HG02678 (cell line): ENCODE measurements around the gene NFYC.
"Not testable (repeated sequence)": the region's sequence is repeated elsewhere in the genome, so short reads cannot be mapped to it uniquely, and the experiment has no call there.

Source experiments
- ATAC-seq: cut with Tn5 transposase; IDR thresholded peaks from one replicate; pipeline ENCODE4 v1.9.1; 2021; ENCODE audit warnings: mild to moderate bottlenecking, moderate library complexity; ENCODE audit not compliant: unreplicated experiment

NFYC gene

GRCh38 chr1:40704817-40705733 lies 13.6 kb downstream of the NFYC start:
- no peak for ATAC-seq

DNA sequence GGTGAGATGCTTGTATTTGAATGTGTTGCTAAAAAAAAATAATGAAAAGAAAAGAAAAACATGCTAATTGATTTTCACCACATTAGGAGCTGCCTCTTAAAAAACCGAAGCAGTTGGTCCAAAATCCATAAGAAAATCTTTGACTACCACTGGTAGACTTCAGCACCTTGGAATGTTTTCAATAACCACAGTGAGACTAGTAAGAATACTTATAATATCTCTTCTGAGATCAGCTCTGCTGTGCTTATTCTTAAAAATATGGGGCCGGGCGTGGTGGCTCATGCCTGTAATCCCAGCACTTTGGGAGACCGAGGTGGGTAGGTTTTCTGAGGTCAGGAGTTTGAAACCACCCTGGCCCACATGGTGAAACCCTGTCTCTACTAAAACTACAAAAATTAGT lies 15.1 kb downstream of the NFYC start:
- ATAC-seq, result no peak

DNA sequence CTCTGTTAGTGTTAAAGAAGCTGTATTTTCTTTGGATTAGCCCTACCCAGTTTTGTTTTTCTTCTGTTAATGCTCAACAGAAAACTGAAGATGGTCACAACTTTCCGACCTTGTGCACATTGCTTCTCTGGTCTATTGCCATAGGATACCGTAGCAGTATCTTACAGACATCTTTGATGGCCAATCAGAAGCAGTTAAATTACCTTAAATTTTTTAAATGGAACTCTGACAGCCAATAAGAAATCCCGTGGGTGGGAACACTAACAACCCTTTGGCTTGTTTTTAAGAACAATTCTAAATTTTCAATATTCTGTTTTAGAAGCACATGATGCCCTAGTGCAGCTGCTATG lies 17.2 kb downstream of the NFYC start:
- ATAC-seq, result peak; percentile 53

DNA sequence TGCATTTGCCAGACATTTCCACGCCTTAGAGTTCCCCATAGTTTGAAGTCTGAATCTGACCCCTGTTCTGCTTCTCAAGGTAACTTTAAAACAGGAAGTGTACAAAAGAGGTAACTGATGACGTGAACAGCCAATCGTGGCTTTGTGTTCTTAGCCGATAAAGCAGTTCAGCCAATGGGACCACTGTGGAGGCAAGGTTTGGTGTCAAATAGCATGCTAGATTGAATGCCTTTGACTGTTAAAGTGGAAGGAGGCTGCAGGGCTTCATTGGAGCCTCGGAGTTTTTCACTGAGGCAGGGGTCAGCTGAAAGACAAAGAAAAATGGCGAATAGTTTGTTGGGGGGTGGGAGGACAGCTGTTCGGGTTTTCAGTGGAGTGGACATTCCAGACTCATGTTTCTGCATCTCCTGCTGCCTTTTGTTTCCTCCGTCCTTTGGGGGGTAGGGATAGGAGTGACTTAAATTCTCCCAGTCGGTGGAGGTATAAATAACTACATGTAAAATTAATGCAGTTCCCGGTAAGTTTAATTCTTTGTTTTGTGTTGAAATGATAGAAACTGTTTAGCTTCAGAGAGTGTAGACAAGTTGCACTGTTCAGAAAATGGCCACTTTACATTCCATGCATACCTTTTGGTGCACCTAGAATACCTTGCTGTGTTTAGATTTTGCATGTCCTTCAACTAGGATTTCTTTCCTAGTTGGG lies 17.7 kb downstream of the NFYC start:
- peak; percentile 94 for ATAC-seq

DNA sequence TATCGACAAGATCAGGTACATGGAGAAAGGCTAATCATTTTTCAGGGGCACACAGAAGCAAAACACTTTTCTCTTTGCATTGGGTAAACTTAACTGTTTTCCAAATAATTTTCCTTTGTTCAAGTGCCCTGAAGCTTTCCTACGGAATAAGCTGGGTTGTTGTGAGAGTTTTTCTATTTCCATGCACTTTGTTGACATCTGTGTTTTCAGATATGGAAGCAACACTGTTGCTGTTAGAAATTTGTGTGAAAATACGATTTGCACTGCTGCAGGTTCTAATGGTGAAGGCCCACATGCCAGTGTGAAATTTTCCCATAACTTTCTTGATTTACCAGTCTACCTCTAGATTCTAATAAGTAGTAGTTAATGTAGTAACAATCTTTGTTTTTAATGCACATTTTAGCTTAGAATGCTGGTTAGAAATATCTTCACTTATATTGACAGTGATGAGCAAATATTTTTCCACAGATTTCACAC lies 18.3 kb downstream of the NFYC start:
- ATAC-seq, result no peak

GRCh38 chr1:40710581-40711315 lies 19.2 kb downstream of the NFYC start:
- ATAC-seq, result no peak

GRCh38 chr1:40711465-40712404 lies 20.2 kb downstream of the NFYC start:
- no peak for ATAC-seq

DNA sequence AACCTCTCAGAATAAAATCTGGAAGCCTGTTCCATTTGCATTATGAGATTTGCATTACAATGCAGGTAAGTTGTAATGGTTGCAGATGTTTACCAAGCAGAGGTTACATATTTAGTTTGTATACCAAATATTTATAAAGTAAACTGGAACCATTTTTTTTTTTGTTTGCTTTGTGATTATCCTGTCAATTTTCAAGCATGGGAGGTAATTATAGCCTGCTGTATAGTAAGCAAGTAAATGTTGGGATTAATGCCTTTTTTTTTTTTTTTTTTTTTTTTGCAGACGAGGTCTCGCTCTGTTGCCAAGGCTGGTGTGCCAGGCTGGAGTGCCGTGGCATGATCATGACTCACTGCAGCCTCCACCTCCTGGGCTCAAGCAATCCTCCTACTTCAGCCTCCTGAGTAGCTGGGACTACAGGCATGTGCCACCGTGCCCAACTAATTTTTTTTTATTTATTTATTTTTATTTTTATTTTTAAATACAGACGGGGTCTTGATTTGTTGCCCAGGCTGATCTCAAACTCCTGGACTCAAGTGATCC lies 21.0 kb downstream of the NFYC start:
- ATAC-seq, result no peak

DNA sequence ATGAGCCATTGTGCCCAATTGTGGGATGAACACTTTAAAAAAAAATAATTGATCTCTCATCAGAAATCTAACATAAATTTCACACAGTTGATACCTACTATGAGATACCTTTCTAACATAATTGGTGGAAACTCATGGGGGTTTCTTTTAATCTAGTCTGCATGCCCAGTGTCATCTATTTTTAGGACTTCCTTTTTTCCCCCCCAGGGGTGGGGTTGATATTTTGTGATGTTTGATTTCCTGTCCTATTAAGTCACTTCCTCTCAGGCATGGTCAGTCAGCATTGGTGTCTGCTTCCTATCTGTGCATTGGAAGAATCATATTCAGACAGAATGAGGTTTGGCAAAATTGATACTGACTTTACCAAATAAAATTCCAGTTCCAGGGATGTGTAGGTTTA lies 21.5 kb downstream of the NFYC start:
- no peak for ATAC-seq

GRCh38 chr1:40715491-40716059 lies 24.1 kb downstream of the NFYC start:
- ATAC-seq, result no peak

GRCh38 chr1:40717065-40717464 lies 25.6 kb downstream of the NFYC start:
- no peak for ATAC-seq

DNA sequence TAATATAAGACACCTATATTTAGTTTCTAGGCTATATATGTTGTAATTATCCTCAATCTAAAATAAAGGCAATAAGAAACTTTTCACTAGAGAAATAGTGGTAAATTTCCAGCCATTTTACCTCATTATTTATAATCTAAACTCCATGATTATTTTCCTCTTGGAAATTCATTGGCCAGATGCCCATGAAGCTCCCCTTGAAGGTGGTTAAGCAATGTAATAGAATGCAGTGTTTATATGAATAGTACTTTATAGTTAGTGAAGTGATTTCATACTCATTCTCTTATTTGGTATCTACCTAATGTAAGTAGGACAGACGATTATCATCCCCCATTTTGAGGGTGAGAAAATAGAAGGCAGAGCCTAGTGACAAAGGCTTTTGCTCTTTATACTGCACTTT lies 26.5 kb downstream of the NFYC start:
- no peak for ATAC-seq

GRCh38 chr1:40720493-40720892 lies 29.0 kb downstream of the NFYC start:
- no peak for ATAC-seq

DNA sequence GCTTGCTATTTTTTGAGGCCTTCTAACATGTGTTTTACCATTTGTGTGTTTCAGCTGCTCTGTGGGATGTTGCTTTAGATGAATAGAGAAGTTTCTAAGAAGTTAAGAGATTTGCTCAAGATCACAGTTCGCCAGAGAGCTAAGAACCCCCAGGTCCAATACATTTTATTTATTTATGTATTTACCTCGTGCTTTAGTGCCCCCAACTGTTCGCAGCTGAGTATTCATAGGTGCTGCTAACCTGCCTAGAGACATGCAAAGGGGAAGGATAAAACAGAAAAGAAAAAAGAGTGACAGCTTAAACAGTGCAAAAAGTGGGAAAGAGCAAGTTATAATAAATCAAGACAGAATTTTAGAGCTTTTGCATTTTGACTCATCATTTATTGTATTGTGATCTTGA lies 31.1 kb downstream of the NFYC start:
- no peak for ATAC-seq

- ATAC-seq, result no peak
Measured at GRCh38 chr1:40723196-40723955, 31.9 kb downstream of the NFYC start.

- ATAC-seq, result not testable (repeated sequence)
Measured at GRCh38 chr1:40727662-40728061, 36.2 kb downstream of the NFYC start.

DNA sequence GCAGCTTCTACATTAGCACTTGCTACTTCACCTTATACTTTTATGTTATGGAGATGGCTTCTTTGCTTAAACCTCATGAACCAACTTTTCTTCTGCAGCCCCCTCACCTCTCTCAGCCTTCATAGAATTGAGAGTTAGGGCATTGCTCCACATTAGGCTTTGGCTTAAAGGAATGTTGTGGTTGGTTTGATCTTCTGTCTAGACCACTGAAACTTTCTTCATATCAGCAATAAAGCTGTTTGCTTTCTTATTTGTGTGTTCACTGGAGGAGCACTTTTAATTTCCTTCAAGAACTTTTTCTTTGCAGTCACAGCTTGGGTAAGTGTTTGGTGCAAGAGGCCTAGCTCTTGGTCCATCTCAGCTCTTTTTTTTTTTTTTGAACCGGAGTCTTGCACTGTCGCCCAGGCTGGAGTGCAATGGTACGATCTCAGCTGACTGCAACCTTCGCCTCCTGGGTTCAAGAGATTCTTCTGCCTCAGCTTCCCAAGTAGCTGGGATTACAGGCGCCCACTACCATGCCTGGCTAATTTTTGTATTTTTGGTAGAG lies 37.9 kb downstream of the NFYC start:
- ATAC-seq, result not testable (repeated sequence)

- no peak for ATAC-seq
Measured at GRCh38 chr1:40732756-40733301, 41.3 kb downstream of the NFYC start.
